HG03520 (cell line): ENCODE measurements around the gene HMX3.
A peak's percentile ranks its signal among the peaks of the same experiment; 100 is the strongest.

Experiments
- ATAC-seq: cut with Tn5 transposase; IDR thresholded peaks from one replicate; pipeline ENCODE4 v1.9.1; 2021; ENCODE audit warnings: mild to moderate bottlenecking, moderate library complexity; ENCODE audit not compliant: unreplicated experiment

The HMX3 gene

DNA sequence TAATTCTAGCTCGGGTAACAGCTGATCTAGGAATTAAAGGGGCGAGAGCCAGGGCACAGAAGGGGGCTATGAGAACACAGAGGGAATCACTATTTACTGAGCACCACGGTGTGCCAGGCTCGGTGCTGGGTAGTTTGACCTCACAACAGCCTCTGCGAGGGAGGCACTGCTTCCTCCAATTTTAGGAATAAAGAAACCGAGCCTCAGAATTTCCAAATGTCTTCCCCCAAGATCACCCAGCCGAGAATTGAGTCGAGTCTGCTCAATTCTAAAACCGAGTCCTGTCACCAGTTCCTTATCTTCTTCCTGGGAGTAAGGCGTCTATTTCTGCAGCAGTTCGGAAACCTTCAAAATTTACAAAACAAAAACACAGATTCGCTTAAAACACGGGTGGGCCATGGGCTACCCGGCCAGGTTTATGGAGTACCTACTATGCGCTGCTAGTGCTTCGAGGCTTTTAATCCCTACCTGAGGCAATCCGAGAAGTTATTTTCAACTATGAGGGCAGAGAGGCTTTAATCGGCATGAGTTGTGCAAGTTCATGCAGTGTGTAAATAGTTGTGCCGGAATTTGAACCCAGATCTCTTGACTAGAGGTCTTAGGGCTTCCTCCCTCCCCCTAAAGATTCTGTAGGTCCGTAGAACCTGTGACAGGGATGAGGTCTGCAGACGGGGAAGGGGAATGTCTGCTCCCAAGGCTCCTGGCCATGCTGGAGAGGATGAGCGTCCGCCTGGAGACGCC is 11.3 kb downstream of the HMX3 start:
- no peak for ATAC-seq

DNA sequence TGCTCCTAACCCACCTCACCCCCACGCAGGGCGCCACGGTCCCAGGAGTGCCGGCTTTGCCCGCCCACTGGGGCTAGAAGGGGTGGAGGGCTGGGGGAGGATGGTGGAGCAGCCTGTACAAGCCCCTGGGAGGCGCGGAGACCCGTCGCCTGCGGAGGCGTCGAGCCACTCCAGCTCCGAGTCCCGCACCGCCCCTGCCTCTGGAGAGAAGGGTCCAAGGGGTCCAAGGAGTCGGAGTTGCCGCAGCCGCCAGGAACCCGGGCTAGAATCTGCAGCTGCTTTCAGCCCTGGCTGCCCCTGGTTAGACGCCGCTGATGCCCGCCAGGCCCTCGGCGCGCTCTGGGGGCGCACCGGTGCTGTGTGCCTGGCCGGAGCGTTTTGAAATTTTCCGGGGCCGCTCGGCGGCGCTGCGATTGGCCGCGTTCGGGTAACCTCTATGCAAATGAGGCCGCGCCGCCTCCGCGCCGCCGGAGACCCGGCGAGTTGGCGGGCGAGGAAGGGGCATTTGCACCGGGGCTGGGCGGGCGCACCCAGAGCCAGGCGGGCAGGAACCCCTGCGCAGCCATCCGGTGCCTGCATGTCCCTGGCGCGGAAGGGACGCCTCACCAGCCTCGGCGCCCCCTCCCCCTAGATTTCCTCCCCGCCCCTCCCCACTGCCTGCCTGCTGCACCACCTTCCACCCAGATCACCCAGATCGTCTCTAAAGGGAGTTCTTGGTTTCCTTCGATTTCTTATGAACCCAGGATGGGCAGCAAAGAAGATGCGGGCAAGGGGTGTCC is 12.1 kb downstream of the HMX3 start, which contains the start of gene HMX2:
Gene HMX2 (plus strand): TSS at position 502 of the 779 bp plus-strand sequence. CDS start 243 bp downstream, at position 745.
- no peak for ATAC-seq

GRCh38 chr10:123148414-123149161 is 12.8 kb downstream of the HMX3 start:
- ATAC-seq, result no peak

- no peak for ATAC-seq
Observed at GRCh38 chr10:123149162-123149567, 13.4 kb downstream of the HMX3 start.

DNA sequence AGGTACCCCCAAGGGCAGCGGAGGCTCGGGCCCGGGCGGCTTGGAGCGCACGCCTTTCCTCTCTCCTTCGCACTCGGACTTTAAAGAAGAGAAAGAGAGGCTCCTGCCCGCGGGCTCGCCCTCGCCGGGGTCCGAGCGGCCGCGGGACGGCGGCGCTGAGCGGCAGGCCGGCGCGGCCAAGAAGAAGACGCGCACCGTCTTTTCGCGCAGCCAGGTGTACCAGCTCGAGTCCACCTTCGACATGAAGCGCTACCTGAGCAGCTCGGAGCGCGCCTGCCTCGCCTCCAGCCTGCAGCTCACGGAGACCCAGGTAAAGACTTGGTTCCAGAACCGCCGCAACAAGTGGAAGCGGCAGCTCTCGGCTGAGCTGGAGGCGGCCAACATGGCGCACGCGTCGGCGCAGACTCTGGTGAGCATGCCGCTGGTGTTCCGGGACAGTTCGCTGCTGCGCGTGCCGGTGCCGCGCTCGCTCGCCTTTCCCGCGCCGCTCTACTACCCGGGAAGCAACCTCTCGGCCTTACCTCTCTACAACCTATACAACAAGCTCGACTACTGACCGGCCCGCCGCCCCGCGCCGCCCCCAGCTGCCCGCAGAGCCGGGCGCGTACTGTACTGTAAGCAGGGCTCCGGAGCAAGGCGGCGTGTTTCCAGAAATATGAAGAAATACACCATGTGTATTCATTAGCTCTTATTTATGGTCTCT is 13.9 kb downstream of the HMX3 start:
- no peak for ATAC-seq

GRCh38 chr10:123150271-123150985 is 14.7 kb downstream of the HMX3 start:
- ATAC-seq, result no peak

DNA sequence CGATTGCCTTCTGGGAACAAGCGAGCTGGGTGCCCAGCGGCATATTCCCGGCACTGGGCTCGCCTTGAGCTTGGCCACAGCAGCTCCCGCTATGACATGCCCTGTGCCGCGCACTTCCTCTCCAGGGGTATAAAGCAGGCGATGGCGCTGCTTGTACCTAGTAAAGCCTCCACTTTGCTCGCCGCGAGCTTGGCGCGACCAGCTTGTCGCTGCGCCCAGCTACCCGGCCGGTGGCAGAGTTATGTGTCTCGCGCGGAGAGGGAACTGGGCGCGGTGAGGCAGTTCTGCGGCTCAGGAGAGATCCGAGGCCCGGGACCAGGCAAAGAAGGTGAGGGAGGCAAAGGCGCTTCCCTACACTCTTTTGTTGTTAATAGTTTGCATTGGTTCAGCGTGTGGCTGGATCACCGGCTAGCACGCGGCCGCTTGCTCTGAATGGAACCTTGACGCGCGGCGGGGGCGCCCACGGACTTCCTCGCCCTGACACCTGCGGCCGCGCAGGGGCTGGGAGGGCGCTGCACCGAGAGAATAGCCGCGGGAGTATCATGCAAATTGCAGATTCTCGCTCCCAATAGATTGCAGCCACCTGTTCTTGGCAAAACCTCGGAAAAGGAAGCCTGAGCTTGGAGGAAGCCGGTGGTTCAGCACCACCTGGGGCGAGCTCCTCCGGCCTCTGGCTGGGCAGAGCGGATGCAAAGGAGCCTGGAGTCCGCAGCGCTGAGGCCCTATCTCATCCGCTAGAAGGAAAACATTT is 15.4 kb downstream of the HMX3 start:
- ATAC-seq, result no peak

- ATAC-seq, result no peak
Observed at GRCh38 chr10:123151737-123152135, 16.0 kb downstream of the HMX3 start.

DNA sequence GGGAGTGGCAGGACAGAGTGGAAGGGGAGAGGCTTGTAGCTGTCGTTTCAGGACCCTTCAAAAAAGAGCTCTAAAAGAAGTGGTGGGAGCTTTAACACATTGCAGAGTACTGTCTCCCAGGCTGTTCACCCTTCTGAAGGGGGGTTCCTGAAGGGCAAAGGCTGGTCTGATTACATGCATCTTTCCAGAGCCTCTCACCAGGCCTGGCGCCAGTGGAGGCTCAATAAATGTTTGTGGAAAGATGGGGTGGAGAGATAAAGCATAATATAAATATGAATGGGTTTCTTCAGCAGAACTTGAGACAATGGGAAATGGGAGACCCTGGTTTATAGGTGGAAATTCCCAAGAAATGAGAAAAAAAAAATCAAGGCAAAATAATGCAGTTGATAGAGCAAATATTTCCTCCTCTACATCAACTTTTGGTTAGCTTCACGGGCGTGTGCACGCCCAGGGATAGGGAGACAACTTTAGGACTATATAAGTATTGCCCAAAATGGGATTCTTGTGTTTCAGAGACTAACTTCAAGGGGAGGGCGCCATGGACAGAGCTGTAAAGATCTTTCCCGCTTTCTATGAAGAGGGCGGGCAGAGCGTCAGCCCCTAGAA is 17.8 kb downstream of the HMX3 start:
- ATAC-seq, result no peak

DNA sequence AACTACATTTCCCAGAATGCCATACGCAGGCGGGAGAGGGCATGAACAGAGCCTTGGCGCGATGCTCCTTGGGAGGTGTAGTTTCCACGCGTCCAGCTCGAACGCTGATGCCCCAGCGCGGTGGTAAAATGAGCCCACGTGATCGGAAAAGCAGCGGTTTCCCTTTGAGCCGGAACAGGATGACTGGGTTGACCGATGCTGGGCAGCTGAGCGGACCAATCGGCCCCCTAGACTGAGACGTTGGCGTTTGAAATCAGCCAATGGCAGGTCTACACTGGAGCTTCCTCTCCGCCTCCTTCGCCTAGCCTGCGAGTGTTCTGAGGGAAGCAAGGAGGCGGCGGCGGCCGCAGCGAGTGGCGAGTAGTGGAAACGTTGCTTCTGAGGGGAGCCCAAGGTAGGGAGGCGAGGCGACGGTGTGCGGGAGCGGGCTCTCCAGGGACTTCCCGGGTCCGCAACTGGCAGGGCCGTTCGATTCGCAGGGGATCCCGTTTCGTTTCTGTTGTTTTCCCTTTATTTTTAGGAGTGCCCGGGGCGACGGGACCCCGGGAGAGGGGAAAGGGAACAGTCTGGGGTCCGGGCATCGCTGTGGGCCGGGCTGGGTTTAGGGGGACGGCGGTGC is 18.4 kb downstream of the HMX3 start, which contains the start of gene BUB3:
Gene BUB3 (plus strand): TSS at position 311 of the 619 bp plus-strand sequence. CDS start 516 bp downstream, outside the sequence.
- ATAC-seq, result peak; percentile 85

DNA sequence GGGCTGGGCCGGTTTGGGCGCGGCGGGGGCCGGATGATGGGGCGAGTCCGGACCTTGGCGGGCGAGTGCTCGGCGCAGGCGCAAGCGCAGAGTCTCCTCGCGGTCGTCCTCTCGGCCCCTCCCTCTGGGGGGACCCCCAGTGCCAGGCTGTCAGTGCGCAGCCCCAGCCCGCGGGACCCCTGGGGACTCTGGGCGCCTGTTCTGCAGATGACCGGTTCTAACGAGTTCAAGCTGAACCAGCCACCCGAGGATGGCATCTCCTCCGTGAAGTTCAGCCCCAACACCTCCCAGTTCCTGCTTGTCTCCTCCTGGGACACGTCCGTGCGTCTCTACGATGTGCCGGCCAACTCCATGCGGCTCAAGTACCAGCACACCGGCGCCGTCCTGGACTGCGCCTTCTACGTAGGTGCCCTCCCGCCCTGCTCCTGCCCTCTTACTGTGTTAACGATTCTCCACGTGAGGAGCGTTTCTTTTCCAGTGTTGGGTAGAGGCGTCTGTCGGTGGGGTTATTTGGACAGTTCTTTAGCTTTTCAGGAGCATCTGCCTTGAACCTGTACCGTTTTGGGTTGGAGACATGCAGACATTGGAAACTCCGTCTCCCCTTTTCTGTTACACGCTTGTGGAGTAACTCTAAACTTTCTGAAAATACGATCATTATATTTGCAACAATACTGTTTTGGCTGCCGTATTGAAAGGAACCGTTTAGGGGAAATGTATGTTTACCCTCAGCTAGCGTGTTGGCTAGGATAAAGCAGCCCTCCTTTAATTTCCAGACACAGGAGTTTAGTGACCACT is 19.1 kb downstream of the HMX3 start:
- ATAC-seq, result peak; percentile 37

- no peak for ATAC-seq
Observed at GRCh38 chr10:123156078-123156477, 20.3 kb downstream of the HMX3 start.

DNA sequence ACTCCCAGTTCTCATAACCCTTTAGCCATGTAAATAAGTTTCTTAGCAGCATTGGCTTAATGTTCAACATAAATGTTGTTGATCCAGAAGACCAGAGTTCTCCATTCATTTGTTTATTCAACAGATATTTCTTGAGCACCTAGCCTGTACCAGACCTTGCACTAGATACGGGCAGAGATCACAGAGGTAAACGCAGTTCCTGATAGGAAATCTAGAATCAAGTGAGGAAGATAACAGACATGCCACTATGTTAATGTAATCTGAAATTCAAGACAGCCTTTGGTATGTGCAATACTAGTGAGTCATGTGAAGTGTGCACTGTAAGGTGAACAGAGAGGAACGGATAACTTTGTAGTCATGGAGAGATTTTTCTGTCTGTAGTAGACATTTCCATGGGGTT is 21.4 kb downstream of the HMX3 start:
- ATAC-seq, result no peak

- ATAC-seq, result no peak
Observed at GRCh38 chr10:123158682-123159081, 22.9 kb downstream of the HMX3 start.

DNA sequence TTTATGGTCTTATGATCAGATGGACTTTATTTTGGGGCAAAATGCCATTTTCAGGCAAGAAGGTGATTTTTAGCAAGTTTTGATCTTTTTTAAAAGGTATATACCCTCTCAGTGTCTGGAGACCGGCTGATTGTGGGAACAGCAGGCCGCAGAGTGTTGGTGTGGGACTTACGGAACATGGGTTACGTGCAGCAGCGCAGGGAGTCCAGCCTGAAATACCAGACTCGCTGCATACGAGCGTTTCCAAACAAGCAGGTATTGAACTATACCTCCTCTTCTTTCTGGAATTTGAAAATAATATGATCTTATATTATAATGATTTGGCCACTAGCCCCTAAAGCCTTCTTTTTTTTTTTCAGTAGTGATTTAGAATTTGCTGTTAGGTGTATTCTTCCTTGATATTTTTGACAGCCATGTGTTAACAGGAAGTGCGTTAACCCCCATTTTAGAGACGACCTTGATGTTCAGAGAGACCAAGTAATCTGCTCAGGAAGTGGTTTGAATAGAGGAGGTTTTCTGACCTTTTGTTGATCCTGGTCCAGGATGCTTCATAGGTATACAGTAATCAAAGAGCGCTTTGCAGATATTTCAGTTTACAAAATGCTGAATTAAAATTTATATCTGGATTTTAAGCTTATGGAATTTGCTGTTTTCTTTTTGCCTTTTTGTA is 24.7 kb downstream of the HMX3 start:
- no peak for ATAC-seq

GRCh38 chr10:123164319-123164718 is 28.5 kb downstream of the HMX3 start:
- no peak for ATAC-seq

DNA sequence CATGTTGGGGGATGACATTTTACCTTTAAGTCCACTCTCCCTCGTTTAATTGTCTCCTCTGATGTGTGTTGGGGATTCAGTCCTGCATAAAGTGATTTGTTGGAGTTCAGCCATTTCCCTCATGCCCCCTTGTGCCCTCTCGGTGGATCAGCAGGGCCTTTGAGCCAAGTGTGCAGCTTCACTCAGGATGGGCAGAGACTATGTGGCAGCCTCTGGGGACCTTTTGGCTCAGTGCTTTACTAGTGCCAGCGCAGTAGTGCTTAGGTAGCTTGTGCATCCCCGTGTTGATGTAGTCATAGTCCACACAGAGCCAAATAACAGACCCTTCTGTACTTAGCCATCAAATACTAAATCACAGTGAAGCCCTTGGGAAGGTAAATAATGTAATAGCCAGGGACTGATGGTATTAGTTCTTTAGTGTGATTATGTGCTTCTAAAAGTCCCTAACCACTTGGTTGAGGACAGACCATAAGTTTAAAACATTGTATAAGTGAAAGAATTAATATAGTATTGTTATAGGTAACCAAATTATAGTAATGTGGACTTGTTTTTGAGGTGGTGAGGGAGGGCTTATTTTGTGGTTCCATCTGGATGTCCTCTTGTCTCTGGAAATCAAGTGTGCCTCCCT is 29.8 kb downstream of the HMX3 start:
- no peak for ATAC-seq
